Measurements from ENCODE around the gene PTPN5. TPM values are rescaled to one million over a fixed set of nuclear protein-coding genes. Genes with fewer than 3 reads are reported as not detected.

Gene PTPN5
- total RNA-seq, 1 experiment from 2014 or later = not detected

GRCh38 chr11:18720808-18721560 is 70.6 kb downstream of the PTPN5 start:
- Mint-ChIP-seq H3K4me1 (ENCODE audit: low read depth, unreplicated experiment) (peaks cover 16% of the 10 kb centered on the region), H3K27me3 (ENCODE audit: unreplicated experiment) (peaks cover 29% of the 10 kb centered on the region), H3K36me3 (ENCODE audit: insufficient read depth, unreplicated experiment) (peaks cover 15% of the 10 kb centered on the region), H3K4me3 (ENCODE audit: low read depth, unreplicated experiment) (peak overlapping the region; percentile 90), H3K27ac (ENCODE audit: unreplicated experiment) (peak overlapping the region; percentile 10), H3K9me3 (ENCODE audit: low read depth, unreplicated experiment) (no peaks in the 10 kb centered on the region)
- DNase-seq = peak; percentile 88
- BruUV-seq (replicated peaks) = no TSS peak
- TF ChIP-seq CTCF (IDR thresholded peaks at IDR 0.05; ENCODE audit: unreplicated experiment) = no peak
- CTCF ChIA-PET = interaction anchor here (1.0 to 1.4 kb wide), 8 partner anchors 15 to 230 kb away, joined by 3 to 8 read pairs (median 3); partner anchors contain the start of gene SPTY2D1
- intact Hi-C loops (cut with micrococcal nuclease; ENCODE audit: unreplicated experiment) = loop anchor here (10.0 kb wide), 1 partner anchor 86 kb away; the partner anchor contains the start of gene SPTY2D1

- Mint-ChIP-seq H3K9me3 (ENCODE audit: low read depth, unreplicated experiment) (no peaks in the 10 kb centered on the region), H3K27me3 (ENCODE audit: unreplicated experiment) (peaks cover 36% of the 10 kb centered on the region), H3K27ac (ENCODE audit: unreplicated experiment) (no peak overlapping the region), H3K4me3 (ENCODE audit: low read depth, unreplicated experiment) (peak overlapping the region; percentile 90), H3K36me3 (ENCODE audit: insufficient read depth, unreplicated experiment) (peaks cover 15% of the 10 kb centered on the region), H3K4me1 (ENCODE audit: low read depth, unreplicated experiment) (peaks cover 16% of the 10 kb centered on the region)
- CTCF ChIA-PET = no interaction called here
- no TSS peak for BruUV-seq (replicated peaks)
- no peak for TF ChIP-seq CTCF (IDR thresholded peaks at IDR 0.05; ENCODE audit: unreplicated experiment)
- no peak for DNase-seq
- intact Hi-C loops (cut with micrococcal nuclease; ENCODE audit: unreplicated experiment) = loop anchor here (10.0 kb wide), 1 partner anchor 85 kb away; the partner anchor contains the start of gene SPTY2D1
Observed at GRCh38 chr11:18720091-18720807, 71.3 kb downstream of the PTPN5 start.

- H3K9me3 Mint-ChIP-seq (ENCODE audit: low read depth, unreplicated experiment) = no peaks in the 10 kb centered on the region
- intact Hi-C loops (cut with micrococcal nuclease; ENCODE audit: unreplicated experiment) = no loop called here
- CTCF ChIA-PET = no interaction called here
- no peak overlapping the region for H3K4me3 Mint-ChIP-seq (ENCODE audit: low read depth, unreplicated experiment)
- no peaks in the 10 kb centered on the region for H3K4me1 Mint-ChIP-seq (ENCODE audit: low read depth, unreplicated experiment)
- no TSS peak for BruUV-seq (replicated peaks)
- peaks cover 2% of the 10 kb centered on the region for H3K36me3 Mint-ChIP-seq (ENCODE audit: insufficient read depth, unreplicated experiment)
- peaks cover 78% of the 10 kb centered on the region for H3K27me3 Mint-ChIP-seq (ENCODE audit: unreplicated experiment)
- DNase-seq = no peak
- no peak overlapping the region for H3K27ac Mint-ChIP-seq (ENCODE audit: unreplicated experiment)
- no peak for TF ChIP-seq CTCF (IDR thresholded peaks at IDR 0.05; ENCODE audit: unreplicated experiment)
Observed at GRCh38 chr11:18715476-18715875, 76.1 kb downstream of the PTPN5 start.

- BruUV-seq (replicated peaks) = no TSS peak
Observed at GRCh38 chr11:18714443-18714780, 77.2 kb downstream of the PTPN5 start.

More at GRCh38 chr11:18714443-18714780, 77.2 kb downstream of the PTPN5 start:
- DNase-seq = no peak
- intact Hi-C loops (cut with micrococcal nuclease; ENCODE audit: unreplicated experiment) = no loop called here
- H3K27ac Mint-ChIP-seq (ENCODE audit: unreplicated experiment) = no peak overlapping the region
- no peak for TF ChIP-seq CTCF (IDR thresholded peaks at IDR 0.05; ENCODE audit: unreplicated experiment)
- no peaks in the 10 kb centered on the region for H3K9me3 Mint-ChIP-seq (ENCODE audit: low read depth, unreplicated experiment)
- H3K4me3 Mint-ChIP-seq (ENCODE audit: low read depth, unreplicated experiment) = no peak overlapping the region
- CTCF ChIA-PET = no interaction called here
- H3K27me3 Mint-ChIP-seq (ENCODE audit: unreplicated experiment) = peaks cover 89% of the 10 kb centered on the region
- no peaks in the 10 kb centered on the region for H3K4me1 Mint-ChIP-seq (ENCODE audit: low read depth, unreplicated experiment)
- H3K36me3 Mint-ChIP-seq (ENCODE audit: insufficient read depth, unreplicated experiment) = no peaks in the 10 kb centered on the region
